Stimulated activated memory B cell treated with anti-CD40 and anti-IgM and Interleukin-4, amounts not matched to agents 10 μg/mL and 1 μg/mL and 100 μg/mL, for 72 hours (primary cell): ENCODE data around the gene PIK3R3.

ENCODE experiments used
- ATAC-seq: fragments of 150-1000 bp; cut with Tn5 transposase; 2 replicates; pipeline ENCODE4 v1.10.0; 2021
- H3K27ac Mint-ChIP-seq: one replicate; pipeline ENCODE4 v1.8.0; 2022; ENCODE audit warnings: mild to moderate bottlenecking, mixed read lengths
- H3K27me3 Mint-ChIP-seq: one replicate; pipeline ENCODE4 v1.8.0; 2022; ENCODE audit warnings: mixed read lengths
- H3K36me3 Mint-ChIP-seq: one replicate; pipeline ENCODE4 v1.8.0; 2022; ENCODE audit warnings: mixed read lengths
- H3K4me1 Mint-ChIP-seq: one replicate; pipeline ENCODE4 v1.8.0; 2022; ENCODE audit warnings: mixed read lengths
- H3K4me3 Mint-ChIP-seq: one replicate; pipeline ENCODE4 v1.8.0; 2022; ENCODE audit warnings: mild to moderate bottlenecking, moderate library complexity, mixed read lengths
- H3K9me3 Mint-ChIP-seq: one replicate; pipeline ENCODE4 v1.8.0; 2022; ENCODE audit warnings: mixed read lengths

Gene PIK3R3

GRCh38 chr1:46131712-46132528, 509 bp downstream of the PIK3R3 start:
- H3K4me3 Mint-ChIP-seq, result peak overlapping the region; percentile 83
- ATAC-seq, result no peak
- H3K9me3 Mint-ChIP-seq, result no peaks in the 10 kb centered on the region
- peak overlapping the region; percentile 96 for H3K27ac Mint-ChIP-seq
- H3K36me3 Mint-ChIP-seq, result no peaks in the 10 kb centered on the region
- peaks cover 32% of the 10 kb centered on the region for H3K4me1 Mint-ChIP-seq
- H3K27me3 Mint-ChIP-seq, result peaks cover 40% of the 10 kb centered on the region

- Mint-ChIP-seq H3K9me3 (no peaks in the 10 kb centered on the region), H3K4me1 (peaks cover 32% of the 10 kb centered on the region), H3K27ac (no peak overlapping the region), H3K4me3 (peak overlapping the region; percentile 53), H3K36me3 (no peaks in the 10 kb centered on the region), H3K27me3 (peaks cover 40% of the 10 kb centered on the region)
- no peak for ATAC-seq
Observed at GRCh38 chr1:46131093-46131492, 1.3 kb downstream of the PIK3R3 start.

- Mint-ChIP-seq H3K27ac (no peak overlapping the region), H3K36me3 (no peaks in the 10 kb centered on the region), H3K9me3 (no peaks in the 10 kb centered on the region), H3K4me3 (no peak overlapping the region), H3K27me3 (peaks cover 40% of the 10 kb centered on the region), H3K4me1 (peaks cover 32% of the 10 kb centered on the region)
- no peak for ATAC-seq
Observed at GRCh38 chr1:46130606-46131005, 1.8 kb downstream of the PIK3R3 start.

GRCh38 chr1:46130121-46130520, 2.3 kb downstream of the PIK3R3 start:
- peaks cover 32% of the 10 kb centered on the region for H3K4me1 Mint-ChIP-seq

GRCh38 chr1:46128344-46128743, 4.1 kb downstream of the PIK3R3 start:
- Mint-ChIP-seq H3K27me3 (peaks cover 40% of the 10 kb centered on the region), H3K4me1 (peaks cover 17% of the 10 kb centered on the region), H3K27ac (no peak overlapping the region), H3K9me3 (no peaks in the 10 kb centered on the region), H3K4me3 (no peak overlapping the region), H3K36me3 (no peaks in the 10 kb centered on the region)
- ATAC-seq, result no peak

More at GRCh38 chr1:46130121-46130520, 2.3 kb downstream of the PIK3R3 start:
- Mint-ChIP-seq H3K36me3 (no peaks in the 10 kb centered on the region), H3K27ac (no peak overlapping the region), H3K9me3 (no peaks in the 10 kb centered on the region), H3K4me3 (no peak overlapping the region), H3K27me3 (peaks cover 40% of the 10 kb centered on the region)
- no peak for ATAC-seq

- Mint-ChIP-seq H3K36me3 (no peaks in the 10 kb centered on the region), H3K9me3 (no peaks in the 10 kb centered on the region), H3K4me3 (no peak overlapping the region), H3K27me3 (no peaks in the 10 kb centered on the region), H3K4me1 (no peaks in the 10 kb centered on the region), H3K27ac (no peak overlapping the region)
- no peak for ATAC-seq
Observed at GRCh38 chr1:46118856-46119255, 13.6 kb downstream of the PIK3R3 start.

GRCh38 chr1:46117810-46118494, 14.5 kb downstream of the PIK3R3 start:
- Mint-ChIP-seq H3K4me3 (no peak overlapping the region), H3K27me3 (no peaks in the 10 kb centered on the region), H3K27ac (no peak overlapping the region), H3K9me3 (no peaks in the 10 kb centered on the region), H3K36me3 (no peaks in the 10 kb centered on the region), H3K4me1 (no peaks in the 10 kb centered on the region)
- ATAC-seq, result no peak

GRCh38 chr1:46114925-46115603, 17.4 kb downstream of the PIK3R3 start:
- no peaks in the 10 kb centered on the region for H3K27me3 Mint-ChIP-seq
- no peaks in the 10 kb centered on the region for H3K36me3 Mint-ChIP-seq
- no peaks in the 10 kb centered on the region for H3K4me1 Mint-ChIP-seq
- H3K9me3 Mint-ChIP-seq, result no peaks in the 10 kb centered on the region
- no peak overlapping the region for H3K27ac Mint-ChIP-seq
- no peak overlapping the region for H3K4me3 Mint-ChIP-seq
- no peak for ATAC-seq

GRCh38 chr1:46113948-46114347, 18.5 kb downstream of the PIK3R3 start:
- Mint-ChIP-seq H3K27ac (no peak overlapping the region), H3K9me3 (no peaks in the 10 kb centered on the region), H3K36me3 (no peaks in the 10 kb centered on the region), H3K4me1 (no peaks in the 10 kb centered on the region), H3K4me3 (no peak overlapping the region), H3K27me3 (no peaks in the 10 kb centered on the region)
- ATAC-seq, result no peak

GRCh38 chr1:46112108-46112507, 20.3 kb downstream of the PIK3R3 start:
- no peaks in the 10 kb centered on the region for H3K36me3 Mint-ChIP-seq
- ATAC-seq, result no peak
- H3K4me3 Mint-ChIP-seq, result no peak overlapping the region
- no peak overlapping the region for H3K27ac Mint-ChIP-seq
- H3K9me3 Mint-ChIP-seq, result no peaks in the 10 kb centered on the region
- no peaks in the 10 kb centered on the region for H3K4me1 Mint-ChIP-seq
- H3K27me3 Mint-ChIP-seq, result no peaks in the 10 kb centered on the region

- no peaks in the 10 kb centered on the region for H3K27me3 Mint-ChIP-seq
- H3K36me3 Mint-ChIP-seq, result no peaks in the 10 kb centered on the region
- H3K4me1 Mint-ChIP-seq, result no peaks in the 10 kb centered on the region
- H3K27ac Mint-ChIP-seq, result no peak overlapping the region
- no peak overlapping the region for H3K4me3 Mint-ChIP-seq
- no peak for ATAC-seq
- no peaks in the 10 kb centered on the region for H3K9me3 Mint-ChIP-seq
Observed at GRCh38 chr1:46110521-46110920, 21.9 kb downstream of the PIK3R3 start.

- Mint-ChIP-seq H3K27ac (no peak overlapping the region), H3K9me3 (peaks cover 5% of the 10 kb centered on the region), H3K27me3 (peaks cover under 1% of the 10 kb centered on the region), H3K4me3 (no peak overlapping the region), H3K36me3 (peaks cover 5% of the 10 kb centered on the region), H3K4me1 (peaks cover 1% of the 10 kb centered on the region)
- ATAC-seq, result no peak
Observed at GRCh38 chr1:46102769-46103476, 29.5 kb downstream of the PIK3R3 start.

- peaks cover 13% of the 10 kb centered on the region for H3K4me1 Mint-ChIP-seq
- H3K4me3 Mint-ChIP-seq, result no peak overlapping the region
- H3K27ac Mint-ChIP-seq, result no peak overlapping the region
- peaks cover 10% of the 10 kb centered on the region for H3K9me3 Mint-ChIP-seq
- peaks cover 5% of the 10 kb centered on the region for H3K36me3 Mint-ChIP-seq
- H3K27me3 Mint-ChIP-seq, result peaks cover 17% of the 10 kb centered on the region
- no peak for ATAC-seq
Observed at GRCh38 chr1:46099215-46099614, 33.2 kb downstream of the PIK3R3 start.

GRCh38 chr1:46098027-46098712, 34.3 kb downstream of the PIK3R3 start:
- Mint-ChIP-seq H3K27ac (no peak overlapping the region), H3K4me3 (no peak overlapping the region), H3K9me3 (peaks cover 10% of the 10 kb centered on the region), H3K36me3 (peaks cover 5% of the 10 kb centered on the region), H3K4me1 (peaks cover 13% of the 10 kb centered on the region), H3K27me3 (peaks cover 17% of the 10 kb centered on the region)
- ATAC-seq, result no peak

GRCh38 chr1:46097149-46097472, 35.3 kb downstream of the PIK3R3 start:
- Mint-ChIP-seq H3K36me3 (peaks cover 5% of the 10 kb centered on the region), H3K4me3 (no peak overlapping the region), H3K9me3 (peaks cover 10% of the 10 kb centered on the region), H3K27me3 (peaks cover 17% of the 10 kb centered on the region), H3K27ac (no peak overlapping the region), H3K4me1 (peaks cover 13% of the 10 kb centered on the region)
- ATAC-seq, result no peak
